GM10266 (cell line): ENCODE data around the gene COG8.

Experiments
- DNase-seq: peaks from one replicate; pipeline ENCODE4 v3.0.0; 2012; ENCODE audit errors: extremely low spot score
- TF ChIP-seq, protein P1 (sequence below): IDR thresholded peaks from 2 replicates; pipeline ENCODE4 v1.5.1; 2012; ENCODE audit warnings: mild to moderate bottlenecking, low read depth; ENCODE audit not compliant: control insufficient read depth, insufficient read depth; ENCODE audit errors: missing control alignments

Gene COG8

DNA sequence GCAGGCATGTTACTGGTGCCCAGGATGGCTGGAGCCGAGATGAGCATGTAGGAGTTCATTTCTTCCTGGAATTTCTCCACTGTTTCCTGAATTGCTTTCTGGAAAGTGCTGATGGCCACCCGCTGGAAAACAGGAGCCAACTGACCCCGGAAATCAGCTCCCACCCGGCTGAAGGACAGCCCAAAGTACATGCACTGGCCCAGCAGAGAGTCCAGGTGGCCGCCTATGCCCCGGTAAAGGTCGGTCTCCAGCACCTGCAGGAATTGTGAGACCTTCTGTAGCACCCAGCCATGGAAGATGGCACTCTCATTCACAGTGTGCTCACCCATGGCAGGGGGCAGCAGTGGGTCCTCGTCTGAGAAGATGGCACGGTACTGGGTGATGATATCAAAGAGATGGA lies 4.7 kb downstream of the COG8 start:
- DNase-seq: no peak
- TF ChIP-seq, protein P1, sequence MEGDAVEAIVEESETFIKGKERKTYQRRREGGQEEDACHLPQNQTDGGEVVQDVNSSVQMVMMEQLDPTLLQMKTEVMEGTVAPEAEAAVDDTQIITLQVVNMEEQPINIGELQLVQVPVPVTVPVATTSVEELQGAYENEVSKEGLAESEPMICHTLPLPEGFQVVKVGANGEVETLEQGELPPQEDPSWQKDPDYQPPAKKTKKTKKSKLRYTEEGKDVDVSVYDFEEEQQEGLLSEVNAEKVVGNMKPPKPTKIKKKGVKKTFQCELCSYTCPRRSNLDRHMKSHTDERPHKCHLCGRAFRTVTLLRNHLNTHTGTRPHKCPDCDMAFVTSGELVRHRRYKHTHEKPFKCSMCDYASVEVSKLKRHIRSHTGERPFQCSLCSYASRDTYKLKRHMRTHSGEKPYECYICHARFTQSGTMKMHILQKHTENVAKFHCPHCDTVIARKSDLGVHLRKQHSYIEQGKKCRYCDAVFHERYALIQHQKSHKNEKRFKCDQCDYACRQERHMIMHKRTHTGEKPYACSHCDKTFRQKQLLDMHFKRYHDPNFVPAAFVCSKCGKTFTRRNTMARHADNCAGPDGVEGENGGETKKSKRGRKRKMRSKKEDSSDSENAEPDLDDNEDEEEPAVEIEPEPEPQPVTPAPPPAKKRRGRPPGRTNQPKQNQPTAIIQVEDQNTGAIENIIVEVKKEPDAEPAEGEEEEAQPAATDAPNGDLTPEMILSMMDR: no peak

DNA sequence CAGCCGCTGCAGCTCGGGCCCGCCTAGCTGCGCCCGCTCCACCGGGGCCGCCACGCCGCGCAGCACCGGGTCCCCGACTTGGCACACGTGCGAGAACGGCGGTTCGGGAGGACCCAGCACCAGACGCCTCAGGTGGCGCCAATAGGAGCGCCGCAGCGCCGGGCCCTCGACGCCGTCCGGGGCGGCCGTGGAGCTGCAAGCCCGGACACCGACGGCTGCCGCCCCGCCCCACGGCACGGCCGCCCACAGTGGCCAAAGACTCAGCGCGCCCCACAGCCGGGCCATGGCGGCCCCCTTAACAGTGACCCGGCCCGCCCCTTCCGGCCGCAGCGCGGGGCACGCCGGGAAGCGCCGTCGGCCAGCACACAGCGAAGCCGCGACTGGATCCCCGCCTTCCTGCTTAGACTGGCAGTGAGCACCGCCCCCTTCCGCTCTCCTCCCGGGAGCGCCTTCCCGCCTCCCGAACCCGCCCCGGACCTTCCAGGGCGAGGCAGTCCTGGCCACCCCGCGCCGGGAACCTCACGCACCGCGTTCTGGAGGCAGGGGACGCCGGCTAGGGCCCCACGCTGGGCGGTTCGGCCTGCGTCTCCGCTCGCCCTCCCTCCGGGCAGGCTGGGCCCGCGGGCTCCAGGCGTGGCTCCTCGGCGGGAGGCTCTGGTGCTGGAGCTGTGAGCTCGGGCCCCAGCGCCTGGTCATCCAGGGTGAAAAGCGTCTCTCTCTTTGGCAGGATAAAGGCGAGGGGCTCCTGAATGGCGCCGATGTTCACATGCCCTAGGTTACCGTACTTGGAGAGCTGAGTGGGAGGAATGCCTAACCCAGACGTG lies 8.9 kb downstream of the COG8 start, which contains the start of gene PDF:
Gene PDF (minus strand): TSS at position 303 of the 824 bp plus-strand sequence. CDS start 18 bp downstream, at position 285.
- peak; percentile 96 for DNase-seq
- TF ChIP-seq, protein P1: peak; percentile 9

DNA sequence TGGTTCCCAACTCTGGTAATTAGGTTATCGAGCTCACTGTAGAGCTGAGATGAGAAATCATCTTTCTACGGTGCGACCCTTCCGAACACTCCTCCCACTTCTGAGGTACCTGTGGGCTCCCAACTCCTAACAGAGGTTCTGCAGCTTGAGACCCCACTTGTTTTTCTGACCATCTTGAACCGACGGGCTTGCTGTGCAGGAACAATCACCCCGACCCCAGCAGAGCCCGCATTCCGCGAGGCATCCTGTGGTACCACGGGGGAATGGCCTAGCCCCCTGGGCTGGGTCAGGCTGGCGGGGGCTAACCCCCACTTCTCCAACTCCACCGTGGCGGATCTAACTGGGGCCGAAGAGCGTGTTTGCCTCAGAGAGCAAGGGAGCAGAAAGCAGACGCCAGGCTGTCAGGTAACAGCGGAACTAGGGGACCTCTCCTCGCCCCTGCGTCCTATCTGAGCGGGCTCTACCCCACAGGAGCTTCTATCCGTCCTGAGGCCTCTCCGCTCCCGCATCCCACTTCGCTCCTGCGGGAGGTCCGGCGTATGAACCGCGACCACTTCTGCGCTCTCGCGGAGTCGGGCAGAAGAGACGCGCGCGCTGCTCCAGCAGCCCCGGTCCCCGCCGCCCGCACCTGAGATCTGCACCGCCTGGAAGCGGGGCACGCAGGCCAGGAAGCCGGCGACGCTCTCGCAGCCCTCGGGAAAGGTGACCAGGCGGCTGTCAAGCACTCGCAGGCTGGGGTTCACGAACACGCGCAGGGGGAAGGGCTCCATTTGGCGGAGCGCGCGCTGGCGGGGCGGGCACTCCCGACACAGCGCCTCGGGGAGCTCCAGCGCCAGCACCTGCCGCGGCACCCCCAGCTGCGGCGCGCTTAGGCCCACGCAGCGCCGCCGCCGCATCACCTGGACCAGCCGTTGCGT lies 9.7 kb downstream of the COG8 start:
- DNase-seq: peak; percentile 64
- TF ChIP-seq, protein P1: no peak

DNA sequence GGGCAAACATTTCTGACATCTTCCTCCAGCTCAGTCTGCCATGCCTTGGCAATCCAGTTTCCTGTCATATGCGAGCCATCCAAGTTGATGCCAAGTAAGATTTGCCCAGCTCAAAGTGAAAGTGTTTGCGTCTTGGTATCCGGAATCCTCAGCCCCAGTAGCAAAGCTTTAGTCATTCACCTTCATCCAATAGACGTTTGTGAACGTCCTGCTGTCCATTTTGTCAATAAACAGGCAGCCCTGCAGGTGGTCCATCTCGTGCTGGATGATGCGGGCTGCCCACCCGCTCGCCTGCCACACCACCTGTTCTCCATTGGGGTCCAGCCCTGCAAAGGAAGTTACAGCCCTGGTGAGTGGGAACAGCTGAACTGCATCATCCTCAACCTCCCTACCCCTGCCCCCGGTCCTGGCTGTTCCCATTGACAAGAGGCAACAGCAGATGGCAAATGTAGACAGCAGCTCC lies 10.5 kb downstream of the COG8 start:
- no peak for DNase-seq
- TF ChIP-seq, protein P1: no peak

DNA sequence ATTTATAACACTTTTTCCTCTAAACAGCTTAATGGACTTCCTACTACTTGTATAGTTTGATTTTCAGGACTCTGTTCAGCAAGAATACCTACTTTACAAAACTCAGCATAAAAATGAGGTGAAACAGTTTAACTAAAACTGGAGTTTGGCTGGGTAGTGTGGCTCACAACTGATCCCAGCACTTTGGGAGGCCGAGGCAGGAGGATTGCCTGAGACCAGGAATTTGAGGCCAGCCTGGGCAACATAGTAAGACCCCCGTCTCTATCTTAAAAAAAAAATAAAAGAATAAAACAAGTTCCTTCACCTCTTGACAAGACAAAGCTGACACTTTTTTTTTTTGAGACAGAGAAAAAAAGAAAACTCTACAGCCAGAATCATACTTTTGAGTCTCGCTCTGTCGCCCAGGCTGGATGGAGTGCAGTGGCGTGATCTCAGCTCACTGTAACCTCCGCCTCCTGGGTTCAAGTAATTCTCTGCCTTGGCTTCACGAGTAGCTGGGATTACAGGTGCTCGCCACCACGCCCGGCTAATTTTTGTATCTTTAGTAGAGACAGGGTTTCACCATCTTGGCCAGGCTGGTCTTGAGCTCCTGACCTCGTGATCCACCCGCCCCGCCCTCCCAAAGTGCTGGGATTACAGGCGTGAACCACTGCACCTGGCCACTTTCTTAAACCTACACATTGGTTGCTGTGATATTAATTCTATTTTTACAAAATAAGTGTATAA lies 11.6 kb downstream of the COG8 start:
- DNase-seq: no peak
- TF ChIP-seq, protein P1: no peak

DNA sequence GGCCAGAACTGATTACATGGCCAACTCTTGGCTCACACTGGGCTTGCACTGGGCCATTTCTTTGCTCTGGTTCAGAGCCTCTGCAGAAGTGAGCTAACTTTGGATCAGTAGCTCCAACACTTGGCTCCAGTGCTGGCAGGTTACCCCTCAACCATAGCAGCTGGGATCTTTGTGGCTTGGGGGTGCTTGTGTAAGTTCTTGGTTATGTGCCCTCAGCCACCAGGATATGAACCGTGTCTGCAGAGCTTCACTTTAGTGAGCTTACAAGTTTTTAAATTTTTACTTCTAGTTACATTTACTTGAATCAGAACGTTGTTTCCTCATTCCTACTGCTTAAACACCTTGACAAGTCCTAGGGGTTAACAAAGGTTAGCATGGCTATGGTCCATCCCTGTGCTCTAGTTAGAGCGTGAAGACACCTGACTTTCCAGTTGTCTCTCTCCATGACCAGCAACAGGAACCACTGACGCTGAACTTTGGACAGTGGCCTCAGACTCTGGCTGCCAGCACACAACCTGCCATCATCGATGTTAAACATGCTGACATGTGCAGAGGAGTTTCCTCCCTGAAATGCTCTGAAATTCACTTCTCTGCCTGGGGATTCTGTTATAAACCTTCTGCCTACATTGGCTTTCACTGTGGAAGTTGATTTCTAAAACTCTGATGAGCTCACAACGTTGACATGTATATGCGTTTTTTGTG lies 13.0 kb downstream of the COG8 start:
- TF ChIP-seq, protein P1: no peak
- DNase-seq: no peak
